OCI-LY7 (cell line): ENCODE data around the gene HAS3. TPM values are rescaled to one million over a fixed set of nuclear protein-coding genes. Genes with fewer than 3 reads are reported as not detected.

ENCODE experiments used
- BruUV-seq: library from RNA; stranded (reverse); fragments of 400-500 nt; replicated peaks from 2 replicates; lab custom pipeline; 2021; lab: Mats Ljungman, UMichigan
- CTCF ChIA-PET: fragments of 300-600 bp; sonication (Branson Sonifier 250); formaldehyde crosslinking; loops from one replicate; lab custom pipeline; 2022; ENCODE audit warnings: antibody characterized with exemption; ENCODE audit not compliant: unreplicated experiment; lab: Charles Lee
- POLR2A ChIA-PET: fragments of 300-600 bp; sonication (Branson Sonifier 250); formaldehyde crosslinking; loops from one replicate; lab custom pipeline; 2022; ENCODE audit warnings: antibody characterized with exemption; lab: Charles Lee
- DNase-seq: peaks from one replicate; pipeline ENCODE4 v3.0.0-alpha.2; 2015; ENCODE audit warnings: low spot score
- H2AFZ ChIP-seq: fragments of 200-600 bp; sonication (generic), shearing (Covaris generic); 2 replicates; pipeline ENCODE4 v1.6.1; 2014; ENCODE audit warnings: mild to moderate bottlenecking, antibody characterized with exemption, low read length, moderate library complexity
- H3K27ac ChIP-seq: fragments of 200-600 bp; sonication (generic); 2 replicates; pipeline ENCODE4 v1.5.1; 2014; ENCODE audit warnings: mixed run types, low read depth, mild to moderate bottlenecking, moderate library complexity, low read length, inconsistent platforms; ENCODE audit not compliant: poor library complexity, severe bottlenecking
- H3K36me3 ChIP-seq: fragments of 200-600 bp; sonication (generic); 2 replicates; pipeline ENCODE4 v1.6.1; 2014; ENCODE audit warnings: mild to moderate bottlenecking, antibody characterized with exemption, low read length, moderate library complexity, mixed read lengths; ENCODE audit not compliant: insufficient read depth
- H3K4me1 ChIP-seq: fragments of 200-600 bp; sonication (generic); 2 replicates; pipeline ENCODE4 v1.5.1; 2014; ENCODE audit warnings: mild to moderate bottlenecking, low read length; ENCODE audit not compliant: insufficient read depth, poor library complexity, severe bottlenecking
- H3K4me2 ChIP-seq: fragments of 200-600 bp; sonication (generic); 2 replicates; pipeline ENCODE4 v1.6.1; 2014; ENCODE audit warnings: mild to moderate bottlenecking, low read length
- H3K4me3 ChIP-seq: fragments of 200-600 bp; sonication (generic); 2 replicates; pipeline ENCODE4 v1.5.1; 2014; ENCODE audit warnings: mild to moderate bottlenecking, low read depth, low read length; ENCODE audit not compliant: poor library complexity, severe bottlenecking
- H3K79me2 ChIP-seq: fragments of 200-600 bp; sonication (generic); 2 replicates; pipeline ENCODE4 v1.6.1; 2016; ENCODE audit warnings: low read depth, mild to moderate bottlenecking, low read length, moderate library complexity, mixed read lengths; ENCODE audit not compliant: insufficient read depth
- H3K9me2 ChIP-seq: fragments of 200-600 bp; sonication (generic); 2 replicates; pipeline ENCODE4 v1.6.1; 2016; ENCODE audit warnings: mild to moderate bottlenecking, low read length, mixed read lengths; ENCODE audit not compliant: insufficient read depth
- H3K9me3 ChIP-seq: fragments of 200-600 bp; sonication (generic); 2 replicates; pipeline ENCODE4 v1.6.1; 2014; ENCODE audit warnings: mild to moderate bottlenecking, mixed run types, low read length, mixed read lengths
- H4K20me1 ChIP-seq: fragments of 200-600 bp; sonication (generic); 2 replicates; pipeline ENCODE4 v1.6.1; 2014; ENCODE audit warnings: mild to moderate bottlenecking, antibody characterized with exemption, low read length, moderate library complexity, mixed read lengths; ENCODE audit not compliant: insufficient read depth
- CTCF ChIP-seq: fragments of 200-600 bp; sonication (generic); conservative IDR thresholded peaks from 2 replicates; pipeline ENCODE4 v1.5.1; 2014; ENCODE audit warnings: mild to moderate bottlenecking, antibody characterized with exemption, low read length, moderate library complexity, mixed read lengths
- EZH2phosphoT487 ChIP-seq: fragments of 200-600 bp; sonication (generic); IDR thresholded peaks from 2 replicates; pipeline ENCODE4 v1.6.1; 2018; ENCODE audit warnings: low read depth, borderline replicate concordance, mild to moderate bottlenecking, mixed run types, antibody characterized with exemption, low read length, moderate library complexity, mixed read lengths
- intact Hi-C: fragments of 100-400 bp; cut with micrococcal nuclease; formaldehyde crosslinking; loops from one replicate; pipeline ENCODE4 v1.10.0; 2022; ENCODE audit not compliant: unreplicated experiment
- total RNA-seq, 2 experiments: library from RNA; depleted of rRNA in 1 of 2; stranded (reverse); fragments of >200 nt in 1 of 2; shearing (Covaris generic) in 1 of 2; gene quantifications; 2 replicates each; pipeline ENCODE4 v1.2.3, GENCODE V29; 2014 to 2022

The HAS3 gene
- total RNA-seq, 2 experiments from 2014 or later = 0.09 to 0.29 TPM

GRCh38 chr16:69114346-69114975 is 9.0 kb downstream of the HAS3 start:
- POLR2A ChIA-PET = interaction anchor here (0.5 to 0.6 kb wide), 2 partner anchors 269 to 275 kb away, joined by 3 to 4 read pairs; no protein-coding TSS in a partner anchor
- no TSS peak for BruUV-seq
- H3K9me2 ChIP-seq = no peaks in the 10 kb centered on the region

GRCh38 chr16:69114976-69115355 is 9.5 kb downstream of the HAS3 start:
- Histone ChIP-seq H3K36me3 (peaks cover 51% of the 10 kb centered on the region), H3K9me2 (no peaks in the 10 kb centered on the region), H2AFZ (no peak overlapping the region), H3K27ac (no peak overlapping the region), H4K20me1 (no peaks in the 10 kb centered on the region), H3K9me3 (no peaks in the 10 kb centered on the region), H3K4me3 (no peak overlapping the region), H3K79me2 (no peaks in the 10 kb centered on the region), H3K4me1 (no peaks in the 10 kb centered on the region), H3K4me2 (no peak overlapping the region)
- BruUV-seq = no TSS peak
- intact Hi-C loops = no loop called here
- no peak for DNase-seq
- TF ChIP-seq EZH2phosphoT487 (no peak), CTCF (no peak)
- CTCF ChIA-PET = no interaction called here
- POLR2A ChIA-PET = no interaction called here

More at GRCh38 chr16:69114346-69114975, 9.0 kb downstream of the HAS3 start:
- Histone ChIP-seq H3K4me2 (no peak overlapping the region), H3K36me3 (peaks cover 46% of the 10 kb centered on the region), H3K9me3 (no peaks in the 10 kb centered on the region), H3K79me2 (no peaks in the 10 kb centered on the region), H3K27ac (no peak overlapping the region), H4K20me1 (no peaks in the 10 kb centered on the region), H2AFZ (no peak overlapping the region), H3K4me3 (no peak overlapping the region), H3K4me1 (no peaks in the 10 kb centered on the region)
- intact Hi-C loops = no loop called here
- DNase-seq = no peak
- TF ChIP-seq CTCF (no peak), EZH2phosphoT487 (no peak)
- CTCF ChIA-PET = interaction anchor here (1.0 kb wide), 1 partner anchor 11 kb away, joined by 4 read pairs; no protein-coding TSS in a partner anchor

GRCh38 chr16:69115361-69115760 is 9.9 kb downstream of the HAS3 start:
- DNase-seq = no peak
- H3K36me3 ChIP-seq = peaks cover 55% of the 10 kb centered on the region

More at GRCh38 chr16:69115361-69115760, 9.9 kb downstream of the HAS3 start:
- Histone ChIP-seq H3K4me1 (no peaks in the 10 kb centered on the region), H2AFZ (no peak overlapping the region), H3K79me2 (no peaks in the 10 kb centered on the region), H3K4me2 (no peak overlapping the region), H3K9me3 (no peaks in the 10 kb centered on the region), H4K20me1 (no peaks in the 10 kb centered on the region), H3K27ac (no peak overlapping the region), H3K9me2 (no peaks in the 10 kb centered on the region), H3K4me3 (no peak overlapping the region)
- intact Hi-C loops = no loop called here
- no TSS peak for BruUV-seq
- TF ChIP-seq CTCF (no peak), EZH2phosphoT487 (no peak)
- POLR2A ChIA-PET = no interaction called here
- CTCF ChIA-PET = no interaction called here
